Adrenal gland (tissue), 12 donors: ENCODE results near the gene ELMO2. TPM values are rescaled to one million over a fixed set of nuclear protein-coding genes. Genes with fewer than 3 reads are reported as not detected.
A peak's percentile ranks its signal among the peaks of the same experiment; 100 is the strongest.

Experiments used
- DNase-seq, 7 donors: peaks; one replicate each; pipeline ENCODE4 v3.0.0-alpha.2; 2019 to 2020
- H3K27ac ChIP-seq, 5 donors: fragments of 200-600 bp; sonication (generic) in 4 of 5; 1 replicate in 3 of 5; 2 replicates in 2 of 5; pipeline versions ENCODE4 v1.5.1 to v1.8.0; 2016 to 2020; ENCODE audit warnings: mild to moderate bottlenecking in 1 of 5
- H3K27me3 ChIP-seq: fragments of 200-600 bp; 2 replicates; pipeline ENCODE4 v1.8.0; 2021
- H3K36me3 ChIP-seq, 2 donors: fragments of 200-600 bp; replicated peaks in 1 of 2; 1 replicate in 1 of 2; 2 replicates in 1 of 2; pipeline versions ENCODE4 v1.5.1 to v1.8.0; 2018 to 2022
- H3K4me1 ChIP-seq, 2 donors: fragments of 200-600 bp; replicated peaks in 1 of 2; 1 replicate in 1 of 2; 2 replicates in 1 of 2; pipeline versions ENCODE4 v1.5.1 to v1.8.0; 2018 to 2021
- H3K4me3 ChIP-seq, 4 donors: fragments of 200-600 bp; sonication (generic) in 3 of 4; one replicate each; pipeline ENCODE4 v1.5.1; 2016 to 2018
- H3K9me3 ChIP-seq, 3 donors: fragments of 200-600 bp; sonication (generic) in 1 of 3; replicated peaks in 1 of 3; 1 replicate in 2 of 3; 2 replicates in 1 of 3; pipeline versions ENCODE4 v1.5.1 to v1.8.0; 2016 to 2021
- CTCF ChIP-seq, 6 experiments: fragments of 450-650 bp in 4 of 6; fragments of 200-600 bp in 2 of 6; sonication (generic) in 1 of 6; IDR thresholded peaks; 1 replicate in 5 of 6; 2 replicates in 1 of 6; pipeline versions ENCODE4 v1.5.1 to v1.8.0; 2016 to 2021; ENCODE audit warnings: antibody characterized with exemption in 6 of 6, mild to moderate bottlenecking in 2 of 6, moderate library complexity in 1 of 6
- POLR2A ChIP-seq, 2 donors: fragments of 450-650 bp; IDR thresholded peaks; one replicate each; pipeline ENCODE4 v1.6.1; 2017; ENCODE audit warnings: antibody characterized with exemption in 2 of 2, mild to moderate bottlenecking in 2 of 2, moderate library complexity in 1 of 2
- WGBS, 4 donors: extraction: QIAGEN DNeasy Blood & Tissue Kit in 2 of 4; methylation state at CpG; one replicate each; pipeline versions ENCODE4 v1.1.5 to v1.1.7; 2013 to 2017; 5-methylcytosine and 5-hydroxymethylcytosine counted together
- intact Hi-C, 2 donors: fragments of 100-400 bp; cut with DNase I; formaldehyde crosslinking; loops; one replicate each; pipeline versions ENCODE4 v1.14.1 to v1.15.0; 2022 to 2023
- polyA plus RNA-seq, 3 donors: library from polyadenylated mRNA; stranded (reverse); fragments of 200-250 nt in 2 of 3; fragments of 350-450 nt in 1 of 3; fragmentation: Illumina TruSeq in 1 of 3; extraction: RNeasy Lipid Tissue Mini Kit (QIAGEN cat#74804) in 1 of 3; gene quantifications; one replicate each; pipeline ENCODE4 v1.2.3, GENCODE V29; 2013 to 2014
- total RNA-seq, 9 donors: library from RNA; depleted of rRNA in 4 of 9; stranded (reverse); fragments of >200 nt in 4 of 9; fragments of 120-200 nt in 1 of 9; fragmentation: NEBNext Ultra II Directional in 1 of 9; extraction: Animal tissue kit (Norgen Biotek cat#: 25700) in 1 of 9; gene quantifications; one replicate each; pipeline versions ENCODE4 v1.1.0 to v1.2.4, GENCODE V29; 2013 to 2023
- donor health status: healthy with polysubstance abuse.
- donor health status: Bipolar disorder and iron deficiency.
- donor health status: DM: yes; HTN: yes; CAD: no.
- donor health status: DM: no; HTN: no; CAD: no.
- donor health status: DM: no; HTN: no; CAD: no.
- donor health status: DM: yes; HTN: yes; CAD: no.

The ELMO2 gene
- total and polyA plus RNA-seq, 12 donors, result 36.2 to 69.0 (median 51.7) TPM

GRCh38 chr20:46400828-46401477 lies 5.5 kb downstream of the ELMO2 start:
- WGBS, 4 donors, result 8 to 16% (median 13%) methylated on average over 6 of the region's 6 CpGs
- Histone ChIP-seq H3K9me3 (no peaks in the 10 kb centered on the region), H3K4me3 (peak overlapping the region in 1 of 4 donors; percentile 4), H3K27ac (peak overlapping the region in 4 of 5 donors; percentile 72 to 88 (median 83)), H3K36me3 (peaks cover 0 to 6% of the 10 kb centered on the region in 2 donors), H3K27me3 (no peaks in the 10 kb centered on the region), H3K4me1 (peaks cover 52 to 78% of the 10 kb centered on the region in 2 donors)
- TF ChIP-seq CTCF (IDR thresholded peaks at IDR 0.05) (no peak), POLR2A (IDR thresholded peaks at IDR 0.05) (no peak)
- intact Hi-C loops, result no loop called here
- DNase-seq, result no peak

- Histone ChIP-seq H3K4me1 (peaks cover 54 to 81% of the 10 kb centered on the region in 2 donors), H3K27ac (peak overlapping the region in 4 of 5 donors; percentile 72 to 88 (median 83)), H3K4me3 (peak overlapping the region in 1 of 4 donors; percentile 4), H3K9me3 (no peaks in the 10 kb centered on the region), H3K36me3 (peaks cover 0 to 6% of the 10 kb centered on the region in 2 donors), H3K27me3 (no peaks in the 10 kb centered on the region)
- intact Hi-C loops, result no loop called here
- 5 to 6% (median 5%) methylated on average over 4 of the region's 4 CpGs for WGBS, 4 donors
- TF ChIP-seq POLR2A (IDR thresholded peaks at IDR 0.05), result peak in 1 of 2 donors; percentile 70
- peak in 2 of 6 experiments; percentile 4 to 5 for TF ChIP-seq CTCF (IDR thresholded peaks at IDR 0.05)
- DNase-seq, result peak in 6 of 7 donors; percentile 40 to 68 (median 50)
These were observed 6.2 kb downstream of the ELMO2 start for GRCh38 chr20:46400253-46400652.

- Histone ChIP-seq H3K4me3 (peak overlapping the region in 1 of 4 donors; percentile 4), H3K27me3 (no peaks in the 10 kb centered on the region), H3K27ac (peak overlapping the region in 4 of 5 donors; percentile 72 to 87 (median 83)), H3K36me3 (peaks cover 0 to 6% of the 10 kb centered on the region in 2 donors), H3K9me3 (no peaks in the 10 kb centered on the region), H3K4me1 (peaks cover 58 to 81% of the 10 kb centered on the region in 2 donors)
- WGBS, 4 donors, result 49 to 65% (median 56%) methylated on average over 3 of the region's 3 CpGs
- intact Hi-C loops, result no loop called here
- no peak for TF ChIP-seq CTCF (IDR thresholded peaks at IDR 0.05)
- TF ChIP-seq POLR2A (IDR thresholded peaks at IDR 0.05), result no peak
- DNase-seq, result no peak
These were observed 7.0 kb downstream of the ELMO2 start for GRCh38 chr20:46399401-46399800.

- TF ChIP-seq POLR2A (IDR thresholded peaks at IDR 0.05), result no peak
- no peak for TF ChIP-seq CTCF (IDR thresholded peaks at IDR 0.05)
- Histone ChIP-seq H3K27ac (peak overlapping the region in 3 of 5 donors; percentile 81 to 87 (median 85)), H3K9me3 (no peaks in the 10 kb centered on the region), H3K4me1 (peaks cover 54 to 83% of the 10 kb centered on the region in 2 donors), H3K4me3 (no peak overlapping the region), H3K27me3 (no peaks in the 10 kb centered on the region), H3K36me3 (peaks cover 0 to 8% of the 10 kb centered on the region in 2 donors)
- intact Hi-C loops, result no loop called here
- DNase-seq, result no peak
- WGBS, 4 donors, result 78 to 83% (median 81%) methylated on average over 3 of the region's 3 CpGs
These were observed 7.5 kb downstream of the ELMO2 start for GRCh38 chr20:46398963-46399362.
